Endometrial microvascular endothelial cells (primary cell): ENCODE measurements around the gene HPGDS. TPM values are rescaled to one million over a fixed set of nuclear protein-coding genes. Genes with fewer than 3 reads are reported as not detected.
"Not testable (repeated sequence)": the region's sequence is repeated elsewhere in the genome, so short reads cannot be mapped to it uniquely, and the experiment has no call there.

Source experiments
- in situ Hi-C: cut with HindIII; loops from 2 replicates; pipeline ENCODE4 v1.10.0; 2017; ENCODE audit warnings: low sequenced_read_pairs, low pct_unique_long_range_greater_than_20kb; ENCODE audit errors: inconsistent ontology term
- total RNA-seq: library from RNA; depleted of rRNA; stranded (reverse); fragments of >200 nt; gene quantifications from one replicate; pipeline ENCODE4 v1.2.3, GENCODE V29; 2015; ENCODE audit errors: inconsistent ontology term

HPGDS gene
- not detected for total RNA-seq

DNA sequence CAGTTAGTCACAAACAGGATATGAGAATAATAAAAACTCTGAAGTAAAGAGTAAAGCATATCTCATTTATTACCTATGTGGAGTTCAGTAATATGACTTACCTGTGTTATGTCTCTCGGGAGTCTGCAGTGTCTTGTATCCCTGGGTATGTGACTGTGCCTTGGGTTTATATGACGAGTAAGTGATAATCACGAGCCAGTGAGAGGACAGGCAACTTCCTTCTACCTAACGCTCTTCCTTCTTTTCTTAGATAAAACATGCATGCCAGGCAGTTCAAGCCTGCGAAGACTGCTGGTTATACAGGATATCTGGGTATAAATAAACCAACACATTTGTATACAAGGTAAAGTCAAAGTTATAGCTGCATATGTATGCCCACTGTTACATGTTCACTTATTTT, at the start of gene HPGDS:
Gene HPGDS (minus strand): TSS at position 143 of the 400 bp plus-strand sequence. CDS start 8,207 bp downstream, outside the sequence.
- in situ Hi-C loops = no loop called here

DNA sequence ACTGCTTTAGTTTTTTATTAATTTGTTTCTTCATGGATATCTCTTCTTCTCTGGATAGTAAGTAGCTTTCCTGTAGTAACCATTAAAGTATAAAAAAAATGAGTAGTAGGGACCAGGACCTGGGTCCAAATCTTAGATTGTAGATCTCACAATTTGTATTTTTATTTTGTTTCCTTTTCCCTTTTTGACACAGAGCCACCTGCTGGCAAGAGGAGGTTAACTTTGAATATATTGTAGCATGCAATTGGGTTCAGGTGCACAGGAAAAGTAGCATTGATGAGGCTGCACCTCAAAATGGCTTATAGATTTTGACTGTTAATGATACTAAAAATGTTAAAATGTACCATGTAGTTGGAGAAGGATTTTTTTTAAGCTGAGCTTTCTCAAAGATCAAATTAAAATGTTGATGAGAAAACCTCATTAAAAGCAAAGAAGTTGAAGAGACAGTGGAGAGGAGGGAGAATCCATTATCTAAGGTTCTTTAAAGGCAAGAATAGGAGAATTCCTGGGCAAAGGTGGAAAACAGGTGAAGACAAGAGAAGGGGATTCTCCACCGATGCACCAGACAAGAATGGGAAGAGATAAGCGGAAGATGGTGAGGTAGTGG, 48.3 kb upstream of the HPGDS start:
- in situ Hi-C loops = no loop called here

DNA sequence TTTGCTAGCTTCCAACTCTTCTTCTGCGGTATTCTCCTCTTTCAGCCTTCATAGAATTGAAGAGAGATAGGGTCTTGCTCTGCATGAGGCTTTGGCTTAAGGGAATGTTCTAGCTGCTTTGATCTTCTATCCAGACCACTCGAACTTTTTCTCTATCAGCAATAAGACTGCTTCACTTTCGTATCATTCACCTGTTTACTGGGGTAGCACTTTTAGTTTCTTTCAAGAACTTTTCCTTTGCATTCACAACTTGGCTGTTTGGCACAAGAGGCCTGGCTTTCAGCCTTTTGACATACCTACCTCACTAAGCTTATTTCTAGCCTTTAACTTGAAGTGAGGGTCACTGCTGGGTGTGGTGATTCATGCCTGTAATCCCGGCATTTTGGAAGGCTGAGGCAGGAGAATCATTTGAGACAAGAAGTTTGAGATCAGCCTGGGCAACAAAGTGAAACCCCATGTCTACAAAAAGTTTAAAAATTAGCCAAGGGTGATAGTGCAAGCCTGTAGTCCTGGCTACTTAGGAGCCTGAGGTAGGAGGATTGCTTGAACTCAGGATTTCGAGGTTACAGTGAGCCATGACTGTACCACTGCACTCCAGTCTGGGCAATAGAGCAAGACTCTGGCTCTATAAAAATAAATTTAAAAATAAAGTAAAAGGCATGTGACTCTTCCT, 47.1 kb upstream of the HPGDS start:
- in situ Hi-C loops = no loop called here

DNA sequence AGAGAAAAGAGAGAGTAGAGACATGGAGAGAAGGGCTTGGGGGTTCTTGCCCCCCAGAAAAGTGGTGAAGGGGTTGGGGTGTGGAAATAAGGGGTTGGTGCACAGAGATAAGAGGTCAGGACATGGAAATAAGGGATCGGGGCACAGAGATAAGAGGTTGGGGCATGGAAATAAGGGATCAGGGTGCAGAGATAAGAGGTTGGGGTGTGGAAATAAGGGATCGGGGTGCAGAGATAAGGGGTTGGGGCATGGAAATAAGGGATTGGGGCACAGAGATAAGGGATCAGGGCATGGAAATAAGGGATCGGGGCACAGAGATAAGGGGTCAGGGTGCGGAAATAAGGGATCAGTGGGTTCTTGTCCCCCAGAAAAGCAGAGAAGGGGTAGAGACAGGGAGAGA, 45.3 kb upstream of the HPGDS start:
- in situ Hi-C loops = not testable (repeated sequence)

DNA sequence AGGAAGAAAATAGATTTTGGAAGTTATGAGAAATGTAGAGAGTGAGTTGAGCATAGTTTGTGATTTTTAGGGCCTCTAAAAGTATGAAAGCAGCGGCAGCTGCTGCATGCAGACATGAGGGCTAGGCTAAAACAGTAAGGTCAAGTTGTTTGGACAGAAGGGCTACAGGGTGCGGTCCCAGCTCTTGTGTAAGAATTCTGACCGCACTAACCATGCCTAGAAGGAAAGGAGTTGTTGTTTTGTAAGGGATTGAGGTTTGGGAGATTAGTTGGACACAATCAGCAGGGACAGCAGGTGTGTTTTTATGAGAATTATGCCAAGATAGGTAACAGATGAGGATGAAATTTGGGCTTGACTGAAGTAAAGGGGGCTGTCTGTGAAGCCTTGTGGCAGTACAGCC, 42.8 kb upstream of the HPGDS start:
- in situ Hi-C loops = not testable (repeated sequence)

DNA sequence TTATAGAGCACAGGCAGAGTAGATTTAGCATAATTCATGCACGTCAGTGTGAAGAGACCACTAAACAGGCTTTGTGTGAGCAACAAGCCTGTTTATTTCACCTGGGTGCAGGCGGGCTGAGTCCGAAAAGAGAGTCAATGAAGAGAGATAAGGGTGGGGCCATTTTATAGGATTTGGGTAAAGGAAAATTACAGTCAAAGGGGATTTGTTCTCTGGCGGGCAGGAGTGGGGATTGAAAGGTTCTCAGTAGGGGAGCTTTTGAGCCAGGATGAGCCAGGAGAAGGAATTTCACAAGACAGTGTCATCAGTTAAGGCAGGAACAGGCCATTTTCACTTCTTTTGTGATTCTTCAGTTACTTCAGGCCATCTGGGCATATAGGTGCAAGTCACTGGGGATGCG, 40.3 kb upstream of the HPGDS start:
- in situ Hi-C loops = not testable (repeated sequence)

DNA sequence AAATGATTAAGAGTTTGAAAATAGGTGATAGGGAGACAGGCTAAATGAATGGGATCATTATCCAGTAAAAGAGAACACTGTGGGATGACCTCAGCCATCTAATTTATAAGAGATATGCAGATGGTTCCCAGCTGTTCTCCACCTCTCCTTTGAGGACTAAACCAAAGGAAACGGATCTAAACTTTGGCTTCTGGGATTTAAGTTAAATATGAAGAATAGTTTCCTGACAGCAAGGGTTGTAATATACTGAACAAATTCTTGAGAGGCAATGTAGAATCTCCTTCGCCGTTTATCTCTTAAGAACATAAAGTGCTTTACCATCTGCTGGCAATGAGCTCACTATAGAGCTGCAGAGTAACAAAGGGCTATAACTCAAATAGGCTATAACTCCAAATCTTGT, 35.4 kb upstream of the HPGDS start:
- in situ Hi-C loops = no loop called here

DNA sequence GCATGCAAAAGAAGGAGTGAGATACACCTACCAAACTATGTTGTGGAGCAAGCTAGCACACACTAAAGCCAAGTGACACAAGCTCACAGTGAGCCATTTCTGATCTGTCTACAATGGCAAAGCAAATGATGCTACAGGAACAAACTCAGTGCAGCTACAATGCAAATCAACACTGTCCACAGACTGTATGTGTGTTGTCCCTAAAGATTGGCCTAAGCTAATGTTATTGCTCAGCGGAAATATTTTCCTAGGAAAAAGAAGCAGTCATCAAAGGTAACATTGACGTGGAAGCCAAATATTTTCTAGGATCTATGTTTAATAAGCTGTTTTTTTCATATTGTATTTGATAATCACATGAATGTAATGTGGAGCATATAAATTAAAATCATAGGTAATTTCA, 34.7 kb upstream of the HPGDS start:
- in situ Hi-C loops = no loop called here

DNA sequence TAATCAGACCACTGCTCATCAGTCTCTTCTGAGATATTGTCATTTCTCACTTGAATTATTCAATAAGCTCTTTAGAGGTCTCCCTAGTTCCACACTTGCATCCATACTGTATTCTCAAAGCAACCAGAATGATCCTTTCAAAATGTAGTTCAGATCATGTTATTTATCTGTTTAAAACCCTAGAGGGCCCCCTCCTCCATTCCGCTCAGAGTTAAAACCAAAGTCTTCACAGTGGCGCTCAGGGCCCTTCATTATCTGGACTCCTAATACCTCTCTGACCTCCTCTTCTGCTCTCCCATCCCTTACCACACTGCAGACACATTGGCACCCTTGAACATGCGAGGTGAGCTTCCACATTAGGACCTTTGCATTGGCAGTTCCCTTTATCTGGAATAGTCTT, 32.7 kb upstream of the HPGDS start:
- in situ Hi-C loops = no loop called here

DNA sequence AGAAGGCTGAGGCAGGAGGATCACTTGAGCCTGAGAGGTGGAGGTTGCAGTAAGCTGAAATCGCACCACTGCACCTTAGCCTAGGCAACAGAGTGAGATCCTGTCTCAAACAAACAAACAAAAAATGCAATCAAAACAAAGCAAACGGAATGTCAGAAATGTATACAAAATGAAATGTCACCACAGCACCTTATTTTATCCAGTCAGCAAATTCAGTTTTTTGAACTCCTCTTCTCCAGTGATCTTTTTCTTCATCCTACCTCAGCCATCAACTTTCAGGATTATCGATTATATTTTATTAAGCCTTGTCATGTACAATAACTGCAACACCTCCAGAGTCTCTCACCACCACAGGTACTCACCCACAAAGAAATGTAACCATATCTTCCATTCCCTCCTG, 31.1 kb upstream of the HPGDS start:
- in situ Hi-C loops = no loop called here

DNA sequence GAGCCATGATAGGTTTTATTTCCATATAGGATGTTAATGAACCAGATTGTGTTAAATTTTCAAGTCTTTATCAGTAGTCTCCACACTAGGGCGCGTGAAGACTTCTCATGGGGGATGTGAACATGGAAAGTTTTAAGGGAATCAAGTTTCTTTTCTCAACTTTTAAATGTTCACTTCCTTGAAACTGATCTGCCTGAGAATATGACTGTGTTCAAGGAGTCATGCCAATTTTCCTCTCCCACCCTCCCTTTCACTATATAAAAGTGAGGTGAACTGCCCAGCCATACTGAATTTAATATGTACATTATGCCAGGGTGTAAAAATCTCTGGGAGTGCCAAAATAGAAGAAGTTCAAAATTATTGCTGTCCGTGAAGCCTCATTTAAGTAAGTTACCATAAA, 30.4 kb upstream of the HPGDS start:
- in situ Hi-C loops = no loop called here

DNA sequence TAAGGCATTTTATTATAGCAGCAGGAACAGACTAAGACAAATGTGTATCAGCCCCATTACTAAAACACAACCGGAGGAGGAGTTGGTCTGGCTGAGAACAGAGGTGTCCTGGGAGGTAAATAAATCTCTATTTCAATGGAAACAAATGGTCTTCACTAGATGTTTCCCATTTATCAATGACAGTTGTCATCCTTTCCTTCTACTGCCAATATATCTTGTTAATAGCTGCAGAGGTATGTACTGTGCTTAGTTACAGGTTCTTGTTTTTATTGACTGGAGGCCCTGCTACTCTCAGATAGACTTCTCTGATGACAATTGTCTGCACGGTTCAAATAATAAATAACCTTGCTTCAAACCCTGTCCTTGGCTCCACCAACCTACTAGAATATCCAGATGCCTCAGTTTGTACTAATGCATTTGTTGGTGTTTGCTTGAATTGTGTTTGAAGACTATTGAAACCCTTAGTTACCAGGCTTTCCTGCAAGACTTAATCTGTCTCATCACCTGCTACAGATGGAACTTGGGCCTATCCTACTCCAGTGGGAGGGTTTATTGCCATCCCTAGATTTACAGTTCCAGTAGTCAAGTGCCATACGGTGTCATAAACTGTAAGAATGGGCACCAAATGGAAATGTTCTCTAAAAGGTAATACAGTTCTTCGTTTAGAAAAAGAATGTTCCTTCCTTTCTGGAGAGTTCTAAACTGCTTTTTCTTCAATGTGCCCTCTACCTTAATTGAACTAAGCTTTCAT, 29.8 kb upstream of the HPGDS start:
- in situ Hi-C loops = no loop called here

DNA sequence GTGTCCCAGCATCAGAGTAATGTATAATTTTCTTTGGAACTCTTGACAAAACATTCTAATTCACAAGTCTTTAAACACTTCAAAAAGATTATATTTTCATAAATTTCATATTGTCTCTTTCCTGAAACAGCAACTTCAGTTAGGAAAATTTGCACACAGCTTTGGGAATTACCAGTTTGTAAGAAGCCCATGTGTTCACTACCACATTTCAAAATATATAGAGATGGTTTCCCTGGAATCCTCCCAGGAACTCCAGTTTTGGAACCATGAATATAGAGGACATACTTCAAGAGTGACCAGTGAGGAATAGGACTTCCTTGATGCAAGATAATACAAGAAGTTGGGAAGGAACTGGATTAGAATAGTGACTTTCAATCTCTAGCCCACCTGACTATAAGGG, 28.7 kb upstream of the HPGDS start:
- in situ Hi-C loops = no loop called here

DNA sequence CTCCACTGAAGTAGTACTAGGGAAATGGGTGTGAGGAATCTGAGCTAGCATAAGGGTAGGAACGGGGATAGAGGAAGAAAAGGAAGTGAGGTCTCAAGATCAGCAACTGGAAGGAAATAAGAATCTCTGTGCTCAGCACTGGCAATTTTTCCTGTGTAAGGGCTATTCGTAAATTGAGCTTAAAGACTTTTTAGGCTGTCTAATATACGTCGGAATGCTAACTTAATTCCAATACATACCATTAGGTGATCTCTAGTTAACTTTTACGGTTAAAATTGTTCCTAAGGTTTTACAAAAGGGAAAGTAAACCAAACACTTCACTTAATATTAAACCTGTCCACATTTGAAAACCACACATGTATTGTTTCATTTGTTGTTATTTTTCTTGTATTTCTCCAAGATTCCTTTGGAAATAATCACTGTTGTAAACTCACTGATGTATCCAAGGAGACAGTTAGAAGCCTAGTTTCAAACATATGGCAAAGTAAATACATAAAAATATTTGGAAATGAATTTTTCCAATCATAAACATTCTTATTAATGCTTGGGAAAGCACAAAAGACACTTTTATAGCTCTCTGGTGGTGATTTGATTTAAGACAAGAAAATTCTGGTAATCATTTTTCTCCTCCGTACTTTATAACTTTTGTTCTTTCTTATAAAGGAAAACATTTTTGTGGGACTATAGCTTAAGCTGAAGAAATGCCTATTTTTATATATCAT, 28.1 kb upstream of the HPGDS start:
- in situ Hi-C loops = no loop called here

DNA sequence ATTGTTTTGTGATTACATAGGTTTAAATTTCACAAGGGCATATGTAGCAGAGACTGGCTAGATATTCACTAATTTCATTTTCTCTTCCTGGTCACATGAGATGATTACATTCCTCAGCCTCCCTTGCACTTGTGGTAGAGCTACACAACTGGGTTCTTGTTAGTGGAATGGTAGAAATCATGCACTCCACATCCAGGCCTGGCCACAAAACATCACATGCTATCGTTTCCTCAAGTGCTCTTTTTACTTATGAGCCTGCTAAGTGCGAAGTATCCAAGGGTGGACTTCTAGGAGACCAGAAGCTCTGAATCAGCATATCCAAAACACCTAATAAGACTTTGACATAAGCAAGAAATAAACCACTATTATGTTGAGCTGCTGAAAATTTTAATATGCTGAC, 26.4 kb upstream of the HPGDS start:
- in situ Hi-C loops = no loop called here

DNA sequence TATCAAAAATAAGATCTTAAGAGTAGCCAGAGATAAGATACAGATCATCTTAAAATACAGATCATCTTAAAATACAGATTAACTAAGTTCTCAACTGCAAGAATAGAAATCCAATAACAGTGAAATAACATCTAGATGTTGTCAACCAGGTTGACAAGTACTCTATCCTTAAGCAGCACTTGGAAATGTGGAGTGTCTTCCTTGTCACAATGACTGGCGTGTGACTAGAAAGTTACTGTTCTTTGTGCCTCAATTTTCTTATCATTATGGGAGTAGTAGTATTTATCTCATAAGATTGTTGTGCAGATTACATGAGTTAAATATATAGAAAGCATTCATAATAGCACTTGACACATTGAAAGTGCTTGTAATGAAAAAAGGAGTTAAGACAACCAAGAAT, 25.8 kb upstream of the HPGDS start:
- in situ Hi-C loops = no loop called here

DNA sequence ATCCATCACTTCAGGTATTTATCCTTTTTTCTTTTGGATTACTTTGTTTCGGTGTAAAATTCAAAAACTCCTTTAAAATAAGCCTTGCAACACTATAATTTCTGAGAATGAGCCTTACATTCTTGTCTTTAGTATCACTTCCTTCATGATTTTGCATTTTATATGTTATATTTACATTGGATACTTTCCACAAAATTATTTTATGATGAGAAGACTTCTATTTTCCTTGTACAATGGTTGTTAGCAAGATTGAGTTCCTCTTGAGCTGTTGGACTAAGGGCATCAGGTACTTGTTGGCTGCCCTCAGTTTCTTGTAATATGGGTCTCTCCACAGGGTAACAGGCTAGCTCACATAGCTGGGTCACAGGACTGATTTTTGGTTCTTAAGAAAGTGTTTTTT, 22.7 kb upstream of the HPGDS start:
- in situ Hi-C loops = no loop called here

DNA sequence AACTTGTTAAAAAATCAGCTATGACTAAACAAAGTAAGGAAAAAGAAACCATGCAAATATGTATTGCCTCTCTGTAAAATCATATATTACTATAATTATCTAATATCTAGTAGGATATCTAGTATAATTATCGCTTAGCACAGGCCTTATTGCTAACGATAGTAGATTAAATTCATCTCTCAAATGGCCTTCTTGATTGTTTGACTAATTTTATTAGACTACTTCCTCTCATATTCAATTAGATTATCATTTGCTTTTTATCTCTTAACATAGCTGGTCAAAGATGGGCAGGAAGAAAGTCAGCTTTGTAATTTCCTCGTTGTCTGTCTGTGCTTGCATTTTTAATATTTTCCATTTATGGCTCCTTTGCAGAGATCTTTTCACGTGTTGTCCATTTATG, 21.9 kb upstream of the HPGDS start:
- in situ Hi-C loops = no loop called here

DNA sequence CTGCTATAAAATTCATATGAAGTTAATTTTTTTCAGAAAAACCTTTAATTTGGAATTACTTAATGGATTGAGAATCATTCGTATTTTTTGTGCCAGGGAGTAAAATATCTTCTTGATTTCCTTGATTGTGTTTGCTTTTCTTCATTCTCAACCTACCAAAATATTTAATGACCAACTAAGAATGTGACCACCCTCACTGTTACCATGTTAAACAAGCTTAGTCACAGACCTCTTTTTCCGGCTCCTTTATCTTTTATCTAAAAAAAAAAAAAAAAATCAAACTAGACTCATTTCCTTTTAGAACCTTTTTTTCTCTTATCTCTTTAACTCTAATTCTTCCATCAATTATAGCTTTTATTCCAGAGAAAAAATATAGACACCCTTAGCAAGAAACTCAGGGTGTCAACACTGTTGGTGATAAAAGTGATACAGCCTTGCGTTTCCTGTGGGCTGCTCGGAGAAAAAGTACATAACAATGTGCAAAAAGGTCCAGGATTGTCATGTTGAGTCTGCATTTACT, 20.6 kb upstream of the HPGDS start:
- in situ Hi-C loops = no loop called here
